Dermis blood vessel endothelial cell (primary cell): Measurements from ENCODE around the gene TMEM80. TPM values are rescaled to one million over a fixed set of nuclear protein-coding genes. Genes with fewer than 3 reads are reported as not detected.

Experiments
- DNase-seq: peaks from one replicate; pipeline ENCODE4 v3.0.0; 2010
- total RNA-seq: library from RNA; depleted of rRNA; stranded (reverse); fragments of >200 nt; gene quantifications from 2 replicates; pipeline ENCODE4 v1.2.3, GENCODE V29; 2014

The TMEM80 gene
- total RNA-seq, 1 donor from 2014 or later: 12.4 TPM

- peak; percentile 22 for DNase-seq
Measured at GRCh38 chr11:746289-747157, 50.9 kb downstream of the TMEM80 start.

- DNase-seq: peak; percentile 91
Measured at GRCh38 chr11:747158-748006, 51.8 kb downstream of the TMEM80 start, which contains the start of gene TALDO1. Gene TALDO1, plus strand, starts transcription at chr11:747464. Its CDS starts 18 bp downstream, at chr11:747482.

- DNase-seq: peak; percentile 37
Measured at GRCh38 chr11:748007-748359, 52.4 kb downstream of the TMEM80 start.

- no peak for DNase-seq
Measured at GRCh38 chr11:749731-750130, 54.1 kb downstream of the TMEM80 start.

Other genes starting within 250 kb of the TMEM80 start
- gene PTDSS2, start 245.5 kb upstream of the TMEM80 start, total RNA-seq: 34.5 and 50.2 TPM in 2 replicates
- 257 and 310 TPM in 2 replicates for gene RNH1, start 188.6 kb upstream of the TMEM80 start, total RNA-seq
- gene HRAS, start 160.2 kb upstream of the TMEM80 start, total RNA-seq: 51.6 and 70.2 TPM in 2 replicates
- 0.56 and 0.68 TPM in 2 replicates for gene LRRC56, start 158.3 kb upstream of the TMEM80 start, total RNA-seq
- gene LMNTD2, start 135.1 kb upstream of the TMEM80 start, total RNA-seq: 1.3 and 2.6 TPM in 2 replicates
- 21.3 and 25.2 TPM in 2 replicates for gene RASSF7, start 134.8 kb upstream of the TMEM80 start, total RNA-seq
- 27.7 and 31.4 TPM in 2 replicates for gene PHRF1, start 119.3 kb upstream of the TMEM80 start, total RNA-seq
- 16.8 and 24.2 TPM in 2 replicates for gene IRF7, start 79.9 kb upstream of the TMEM80 start, total RNA-seq
- not detected in 2 replicates for gene CDHR5, start 70.9 kb upstream of the TMEM80 start, total RNA-seq
- not detected in 2 replicates for gene SCT, start 68.6 kb upstream of the TMEM80 start, total RNA-seq
- gene DRD4, start 58.5 kb upstream of the TMEM80 start, total RNA-seq: under 0.01 TPM in 1 of 2 replicates, not detected in the other
- 36.8 and 40.8 TPM in 2 replicates for gene DEAF1, start 594 bp upstream of the TMEM80 start, total RNA-seq
- 2.7 and 3.1 TPM in 2 replicates for gene EPS8L2, start 10.4 kb downstream of the TMEM80 start, total RNA-seq
- 115 and 149 TPM in 2 replicates for gene TALDO1, start 51.6 kb downstream of the TMEM80 start, total RNA-seq
- gene GATD1, start 81.7 kb downstream of the TMEM80 start, total RNA-seq: 19.6 and 23.4 TPM in 2 replicates
- 0.14 and 0.17 TPM in 2 replicates for gene CEND1, start 94.3 kb downstream of the TMEM80 start, total RNA-seq
- gene SLC25A22, start 102.5 kb downstream of the TMEM80 start, total RNA-seq: 7.1 and 13.6 TPM in 2 replicates
- 7.8 and 12.1 TPM in 2 replicates for gene PIDD1, start 109.4 kb downstream of the TMEM80 start, total RNA-seq
- 199 and 232 TPM in 2 replicates for gene RPLP2, start 114.2 kb downstream of the TMEM80 start, total RNA-seq
- gene PNPLA2, start 123.1 kb downstream of the TMEM80 start, total RNA-seq: 41.4 and 76.9 TPM in 2 replicates
- gene CRACR2B, start 132.1 kb downstream of the TMEM80 start, total RNA-seq: 27.5 and 29.8 TPM in 2 replicates
- gene CD151, start 137.1 kb downstream of the TMEM80 start, total RNA-seq: 700 and 712 TPM in 2 replicates
- gene POLR2L, start 146.7 kb downstream of the TMEM80 start, total RNA-seq: 81.9 and 193 TPM in 2 replicates
- 167 and 179 TPM in 2 replicates for gene TSPAN4, start 147.0 kb downstream of the TMEM80 start, total RNA-seq
- gene CHID1, start 215.0 kb downstream of the TMEM80 start, total RNA-seq: 38.1 and 56.4 TPM in 2 replicates
- gene AP2A2, start 230.1 kb downstream of the TMEM80 start, total RNA-seq: 51.1 and 57.9 TPM in 2 replicates